Ovary (tissue), 3 donors: ENCODE data around the gene TRABD2B.

Experiments
- CTCF ChIP-seq, 3 donors: fragments of 450-650 bp in 2 of 3; fragments of 200-600 bp in 1 of 3; IDR thresholded peaks; one replicate each; pipeline versions ENCODE4 v1.5.1 to v1.8.0; 2016 to 2022; ENCODE audit warnings: antibody characterized with exemption in 3 of 3, mild to moderate bottlenecking in 1 of 3
- POLR2A ChIP-seq: fragments of 450-650 bp; IDR thresholded peaks from one replicate; pipeline ENCODE4 v1.6.1; 2017; ENCODE audit warnings: antibody characterized with exemption, mild to moderate bottlenecking, moderate library complexity
- donor health status: DM: no; HTN: no; CAD: no.

- TF ChIP-seq CTCF (IDR thresholded peaks at IDR 0.05) (no peak), POLR2A (no peak)
These were observed 108.9 kb downstream of the TRABD2B start for GRCh38 chr1:47888294-47888629.
